ENCODE data around the gene ETV1.
A peak's percentile ranks its signal among the peaks of the same experiment; 100 is the strongest.

Gene ETV1

DNA sequence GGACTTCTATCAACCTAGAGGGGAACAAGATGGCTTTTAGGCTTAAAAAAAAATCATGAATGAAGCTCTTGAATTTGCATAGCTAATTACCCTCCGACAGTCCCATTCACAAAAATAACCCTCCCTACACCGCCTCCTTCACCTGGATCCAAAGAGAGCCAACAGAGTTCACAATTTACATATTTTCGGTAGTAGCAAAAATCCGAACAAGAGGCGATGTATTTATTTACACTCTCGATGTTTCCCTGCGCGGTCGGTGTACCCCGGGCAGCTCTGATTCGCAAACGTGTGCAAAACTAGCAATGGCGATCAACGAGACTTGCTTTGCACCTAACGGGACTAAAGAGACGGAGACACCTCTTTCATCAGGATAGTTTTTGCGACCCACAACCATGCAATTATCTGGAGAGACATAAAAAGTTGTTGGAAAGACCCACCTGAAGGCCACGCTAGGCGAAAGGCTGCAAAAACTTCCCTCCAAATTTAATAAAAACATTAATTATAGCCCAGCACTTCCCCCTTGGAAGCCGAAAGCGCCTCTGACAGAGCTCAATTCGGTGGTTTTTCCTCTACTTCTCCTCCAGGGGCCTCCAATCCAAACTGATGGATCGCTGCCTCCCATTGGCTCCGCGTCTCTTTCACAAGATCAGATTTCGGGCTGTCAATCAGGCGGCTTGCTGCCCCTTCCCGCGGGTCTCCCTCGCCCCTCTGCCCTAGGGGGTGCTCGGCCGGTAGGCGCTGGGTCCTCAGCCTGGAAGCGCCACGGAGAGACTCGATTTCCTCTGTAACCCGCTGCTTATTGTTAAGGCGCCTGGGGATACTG lies at the start of gene ETV1:
TSS of gene ETV1 (minus strand) at position 541 of the 823 bp plus-strand sequence. CDS start 614 bp downstream, outside the sequence.
- DNase-seq = no peak

DNA sequence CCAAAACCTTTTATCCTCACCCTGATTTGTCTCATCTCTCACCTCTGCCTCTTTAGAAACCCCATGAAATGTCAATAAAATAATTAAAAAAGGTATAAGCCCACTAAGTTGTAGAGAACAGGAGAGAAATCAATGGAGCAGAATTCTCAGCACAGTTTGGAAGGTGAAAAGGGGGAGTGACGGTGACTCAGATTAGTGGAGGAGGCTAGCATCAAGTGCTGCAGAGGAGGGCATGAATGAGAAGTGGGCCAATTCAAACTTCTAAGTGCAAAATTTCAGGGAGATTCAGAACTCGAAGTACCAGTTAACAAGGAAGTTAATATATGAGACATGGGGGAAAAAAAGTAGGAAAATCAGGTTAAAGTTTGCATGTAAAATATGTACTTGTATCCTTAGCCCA lies 34.9 kb upstream of the ETV1 start:
- no peak for DNase-seq

DNA sequence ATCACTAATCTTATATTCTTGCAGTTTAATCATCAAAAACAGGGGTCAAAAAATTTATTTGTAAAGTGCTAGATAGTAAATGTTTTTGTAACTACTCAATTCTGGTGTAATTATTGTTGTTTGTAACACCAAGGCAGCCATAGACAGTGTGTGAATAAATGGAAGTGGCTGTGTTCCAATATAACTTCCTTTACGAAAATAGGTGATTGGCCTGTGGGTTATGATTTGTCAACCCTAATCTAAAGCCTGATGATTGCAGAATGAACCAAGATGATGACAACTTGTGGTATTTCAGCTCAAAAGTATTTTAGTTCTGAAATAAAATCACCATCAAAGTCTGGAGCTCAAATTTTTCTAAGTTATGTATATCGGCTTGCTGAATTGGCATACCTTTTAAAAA lies 34.4 kb upstream of the ETV1 start:
- no peak for DNase-seq

DNA sequence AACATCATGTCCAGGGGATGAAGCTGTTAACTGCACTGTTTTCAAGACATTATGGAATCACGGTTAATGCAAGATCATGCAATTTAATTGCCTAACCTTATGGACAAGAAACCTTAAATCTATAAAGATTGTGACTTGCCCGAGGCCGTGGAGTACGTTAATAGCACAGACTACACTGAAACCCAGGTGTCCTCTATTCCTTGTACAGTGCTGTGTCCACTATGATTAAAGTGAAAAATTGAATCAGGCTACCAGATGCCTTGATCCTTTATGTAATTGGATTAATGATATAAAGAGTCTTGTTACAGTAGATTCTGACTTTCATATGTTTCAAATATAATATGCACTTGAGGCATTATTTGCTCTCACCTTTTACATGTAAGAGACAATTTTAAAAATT lies 33.9 kb upstream of the ETV1 start:
- DNase-seq = no peak

DNA sequence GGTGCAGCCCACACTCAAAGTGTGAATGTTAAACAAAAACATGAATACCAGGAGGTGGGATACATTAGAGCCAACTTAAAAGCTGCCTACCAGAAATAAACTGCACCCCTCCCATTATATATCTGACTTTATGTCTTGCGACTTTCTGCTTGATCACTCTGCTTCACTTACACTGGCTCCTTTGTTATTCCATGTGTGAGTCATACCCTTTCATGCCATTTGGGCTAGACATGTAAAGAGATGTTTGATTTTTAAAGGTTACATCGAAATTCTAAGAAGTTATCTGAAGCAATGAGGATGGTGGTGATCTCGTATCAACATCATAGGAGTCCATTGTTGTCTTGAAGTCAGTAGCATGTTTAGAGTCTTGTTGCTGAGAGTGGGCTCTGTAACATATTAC lies 31.6 kb upstream of the ETV1 start:
- DNase-seq = no peak

DNA sequence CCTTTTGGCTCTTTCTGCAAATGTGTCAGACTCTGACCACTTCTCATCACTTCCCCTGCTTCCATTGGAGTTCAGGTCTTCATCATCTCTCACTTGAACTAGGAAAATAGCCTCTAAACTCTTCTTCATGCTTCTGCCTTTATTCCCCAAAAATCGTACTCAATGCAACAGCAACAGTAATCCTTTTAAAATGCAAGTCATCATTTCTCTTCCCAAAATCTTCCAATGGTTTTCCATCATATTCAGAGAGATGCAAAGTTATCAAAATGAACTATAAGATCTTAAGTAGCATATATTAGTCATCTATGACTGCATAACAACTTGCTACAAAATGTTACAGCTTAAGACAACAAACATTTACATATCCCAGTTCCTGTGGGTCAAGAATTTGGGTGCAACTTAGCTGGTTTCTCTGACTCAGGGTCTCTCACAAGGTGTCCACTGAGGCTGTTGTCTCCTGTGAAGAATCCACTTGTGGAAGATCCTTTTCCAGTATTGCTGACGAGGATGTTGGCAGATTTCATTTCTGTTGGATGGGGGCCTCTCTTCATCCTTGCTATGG lies 31.0 kb upstream of the ETV1 start:
- DNase-seq = no peak

DNA sequence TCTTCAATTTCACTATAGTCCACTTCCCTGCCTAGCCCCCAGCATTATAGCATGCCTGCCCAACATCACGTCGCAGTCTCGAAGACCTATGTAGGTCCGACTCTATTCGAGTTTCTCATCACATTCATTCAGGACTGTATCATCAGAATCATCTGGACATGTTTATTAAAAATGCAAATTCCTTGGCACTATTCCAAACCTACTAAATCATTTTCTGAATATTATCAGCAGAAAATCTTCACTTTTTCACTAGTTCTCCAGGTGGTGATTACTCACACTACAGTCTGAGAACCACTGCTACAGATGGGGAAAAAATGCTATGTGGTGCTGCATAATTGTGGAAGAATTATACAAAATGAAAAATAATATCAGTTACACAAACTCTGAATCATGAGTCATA lies 29.3 kb upstream of the ETV1 start:
- DNase-seq = no peak

DNA sequence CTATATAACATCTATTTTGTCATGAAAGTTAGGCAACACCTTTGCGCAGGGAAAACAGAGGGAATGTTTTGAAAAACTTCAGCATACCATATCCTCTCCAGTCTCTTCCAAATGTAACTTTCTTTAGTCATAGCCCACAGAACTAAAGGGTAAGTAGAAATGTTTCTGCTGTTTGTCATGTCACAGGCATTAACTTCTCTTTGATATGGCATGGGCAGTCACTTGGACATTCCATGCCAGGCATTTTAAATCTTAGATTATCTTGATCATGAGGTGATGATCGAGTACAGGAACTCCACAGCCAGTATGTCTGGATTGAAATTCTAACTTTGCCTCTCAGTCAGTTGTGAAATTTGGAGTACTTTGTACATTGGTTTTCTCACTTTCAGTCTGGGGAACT lies 27.5 kb upstream of the ETV1 start:
- no peak for DNase-seq

DNA sequence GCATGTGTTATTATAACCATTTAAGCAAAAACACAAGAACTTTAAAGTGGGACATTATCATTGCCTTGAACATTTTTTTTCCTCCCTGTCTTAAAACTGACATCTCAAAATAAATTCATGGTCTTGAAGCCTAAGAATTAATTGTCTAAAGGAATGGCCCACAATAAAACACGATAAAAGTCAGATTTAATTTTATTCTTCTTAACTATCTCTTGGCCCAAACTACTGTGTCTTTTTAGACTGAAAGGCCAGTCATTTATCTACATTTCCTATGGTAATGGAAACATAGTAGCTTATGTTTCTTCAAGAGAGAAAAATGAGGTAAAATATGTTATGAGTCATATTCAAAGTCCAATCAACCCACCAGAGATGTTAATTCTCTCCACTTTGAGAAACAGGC lies 24.4 kb upstream of the ETV1 start:
- DNase-seq = no peak

DNA sequence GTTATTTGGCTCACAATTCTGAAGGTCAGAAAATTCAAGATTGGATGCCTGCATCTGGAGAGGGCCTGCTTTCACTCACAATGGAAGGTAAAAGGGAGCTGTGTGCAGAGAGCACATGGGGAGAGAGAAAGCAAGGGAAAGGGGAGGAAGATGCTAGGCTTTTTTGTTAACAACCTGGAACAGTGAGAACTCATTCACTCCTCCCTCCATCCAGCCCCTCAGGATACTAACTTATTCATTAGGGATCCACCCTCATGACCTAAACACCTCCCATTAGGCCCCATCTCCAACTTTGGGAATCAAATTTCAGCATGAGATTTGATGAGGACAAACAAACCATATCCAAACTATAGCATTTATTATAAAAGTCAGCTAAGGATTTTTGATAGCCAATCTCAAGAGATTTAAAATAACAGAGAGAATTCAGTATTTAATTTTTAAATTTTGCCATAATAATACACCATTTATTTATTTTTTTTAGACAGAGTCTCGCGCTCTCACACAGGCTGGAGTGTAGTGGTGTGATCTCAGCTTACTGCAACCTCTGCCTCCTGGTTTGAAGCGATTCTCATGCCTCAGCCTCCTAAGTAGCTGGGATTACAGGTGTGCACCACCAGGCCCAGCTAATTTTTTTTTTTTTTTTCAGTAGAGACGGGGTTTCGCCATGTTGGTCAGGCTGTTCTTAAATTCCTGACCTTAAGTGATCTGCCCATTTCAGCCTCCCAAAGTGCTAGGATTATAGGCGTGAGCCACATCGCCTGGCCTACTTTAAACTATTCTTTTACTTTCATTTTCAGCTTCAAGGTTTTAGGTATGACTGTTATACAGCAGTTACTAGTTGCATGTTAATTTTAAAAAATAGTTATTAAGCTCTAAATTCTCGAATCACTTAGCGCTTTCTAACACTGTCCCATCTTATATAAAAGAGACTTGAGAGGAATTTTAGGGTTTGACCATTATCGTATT lies 20.3 kb upstream of the ETV1 start:
- no peak for DNase-seq

DNA sequence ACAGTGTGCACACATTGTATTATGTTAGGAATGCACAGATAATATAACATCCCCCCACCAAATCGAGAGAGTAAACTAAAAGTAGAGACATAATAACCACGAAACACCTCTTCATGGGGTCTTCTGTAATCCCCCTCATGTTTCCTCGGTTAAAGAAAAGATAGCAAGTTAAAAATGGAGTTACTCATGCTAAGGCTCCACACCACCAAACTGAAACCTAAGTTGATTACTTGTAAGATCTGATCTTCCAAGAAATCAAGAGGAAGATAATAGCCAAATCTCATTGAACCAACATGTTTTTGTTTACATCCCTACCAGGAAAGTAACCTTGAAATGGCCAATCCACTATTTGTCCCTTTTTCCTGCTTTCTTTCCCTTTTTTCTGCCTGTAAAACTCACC lies 11.7 kb upstream of the ETV1 start:
- no peak for DNase-seq

DNA sequence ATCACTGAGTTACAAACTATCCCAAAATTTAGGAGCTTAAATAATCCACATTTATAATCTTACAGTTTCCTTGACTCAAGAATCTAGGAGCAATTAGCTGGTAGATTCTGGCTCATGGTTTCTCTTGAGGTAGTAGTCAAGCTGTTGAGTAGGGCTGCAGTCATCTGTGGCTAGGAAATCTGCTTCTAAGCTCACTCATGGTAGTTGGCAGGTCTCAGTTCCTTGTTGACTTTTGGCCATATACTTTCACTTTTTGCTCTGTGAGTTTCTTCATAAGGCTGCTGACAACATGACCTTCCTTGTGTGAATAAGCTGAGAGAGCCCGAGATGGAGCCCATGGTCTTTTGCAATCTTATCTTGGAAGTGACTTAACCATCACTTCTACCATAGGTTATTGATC lies 10.8 kb upstream of the ETV1 start:
- DNase-seq = no peak

DNA sequence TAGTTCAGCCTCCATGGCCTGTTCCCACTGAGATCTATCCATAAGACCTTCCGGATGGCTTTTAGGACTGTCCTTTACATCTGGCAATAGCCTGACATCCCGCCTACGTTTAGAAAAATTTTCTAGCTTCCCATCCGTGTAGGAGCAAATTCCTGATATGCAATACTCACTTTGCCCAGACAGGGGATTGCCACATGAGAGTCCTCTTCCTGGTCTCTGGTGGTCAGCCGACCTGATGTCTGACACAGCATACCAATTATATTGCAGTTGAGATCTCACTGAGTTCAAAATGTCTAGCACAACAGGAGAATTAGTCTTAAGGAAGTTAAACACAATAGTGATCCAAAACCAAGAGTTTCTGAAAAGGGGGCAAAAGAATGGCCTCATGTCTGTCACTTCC lies 9.4 kb upstream of the ETV1 start:
- DNase-seq = no peak

DNA sequence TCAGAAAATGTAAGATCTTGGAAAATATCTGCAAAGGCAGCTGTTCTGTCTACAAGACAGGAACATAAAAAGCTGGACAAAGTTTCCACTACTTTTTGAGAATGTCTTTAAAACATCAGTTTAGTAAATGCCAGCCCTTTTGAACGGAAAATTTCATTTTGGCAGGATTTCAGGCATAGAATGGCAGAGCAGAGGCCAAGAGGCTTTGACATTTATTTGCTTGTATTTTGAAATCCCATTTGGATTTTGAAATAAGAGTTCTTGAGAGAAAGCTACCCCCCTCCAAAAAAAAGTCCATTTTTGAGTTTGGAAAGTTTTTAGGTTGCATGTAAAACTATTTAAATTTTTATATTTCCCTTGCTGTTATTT lies 3.1 kb upstream of the ETV1 start:
- no peak for DNase-seq

DNA sequence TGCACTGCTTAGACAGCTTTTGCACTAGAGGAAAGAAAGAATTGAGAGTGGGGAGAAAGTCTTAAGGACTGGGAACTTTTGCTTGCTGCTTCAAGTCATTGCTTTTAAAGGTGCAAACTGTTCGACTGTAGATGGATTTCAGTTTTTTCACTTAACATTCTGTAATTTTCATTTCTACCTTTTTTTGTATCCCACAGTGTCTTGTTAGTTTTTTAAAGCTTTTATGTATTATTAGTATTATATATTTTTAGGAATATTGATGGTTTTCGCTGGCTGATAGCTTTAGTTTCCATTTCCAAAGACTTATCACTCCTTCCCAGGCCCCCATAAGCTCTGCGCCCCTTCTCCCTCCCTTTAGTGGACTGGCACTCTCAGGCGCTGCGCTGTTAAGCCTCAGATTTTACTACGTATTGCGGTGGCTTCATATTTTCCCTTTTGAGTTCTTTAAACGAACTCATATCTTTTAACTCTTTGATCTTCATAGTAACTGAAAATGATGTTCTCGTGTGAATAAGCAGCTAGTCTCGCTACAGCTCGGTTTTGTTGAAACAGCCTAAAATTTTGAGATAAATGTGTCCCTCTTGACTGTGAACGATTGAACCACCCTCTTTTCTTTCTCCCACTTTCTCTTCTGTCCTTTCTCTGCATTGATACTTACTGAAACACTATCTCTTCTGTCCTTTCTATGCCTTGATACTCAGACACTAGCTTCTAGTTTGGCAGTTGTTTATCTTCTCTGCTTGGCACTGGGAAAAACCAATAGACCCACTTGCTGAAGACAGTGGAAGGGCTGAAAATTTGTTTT lies 2.5 kb upstream of the ETV1 start:
- DNase-seq = no peak

DNA sequence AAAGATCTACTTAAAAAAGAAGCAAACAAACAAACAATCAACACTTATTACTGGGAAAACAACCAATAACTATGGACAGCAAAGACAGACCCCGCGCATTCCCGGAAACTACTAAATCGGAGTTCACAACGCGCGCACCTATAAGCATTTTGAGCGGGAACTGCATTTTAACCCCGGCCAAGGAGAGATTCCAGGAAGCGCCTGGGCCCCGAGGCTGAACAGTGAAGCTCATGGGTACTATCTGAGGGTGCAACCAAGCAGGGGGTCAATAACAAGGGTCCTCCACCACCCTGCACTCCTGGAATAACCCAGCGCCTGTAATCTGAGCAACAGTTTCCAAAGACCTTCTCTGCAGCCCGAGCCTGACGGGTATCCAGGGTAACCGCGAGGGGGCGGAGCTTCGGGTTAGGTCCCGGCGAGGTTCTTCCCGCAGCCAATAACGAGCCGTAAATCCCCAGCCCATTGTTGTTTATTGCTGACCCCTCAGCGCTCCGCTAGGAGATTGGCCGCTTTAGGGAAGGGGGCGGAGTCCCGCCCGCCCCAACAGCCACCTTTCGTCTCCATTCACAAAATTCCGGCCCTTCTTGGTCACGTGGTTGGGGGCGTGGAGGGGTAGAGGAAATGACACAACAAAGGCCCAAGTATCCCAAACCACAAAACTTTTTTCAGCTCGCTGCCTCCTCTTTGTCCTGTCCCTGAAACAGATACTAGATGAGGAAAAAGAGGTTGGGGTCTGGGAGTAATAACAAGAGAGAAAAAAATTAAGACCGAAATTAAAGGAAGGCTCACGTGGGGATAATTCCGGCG lies 1.7 kb upstream of the ETV1 start:
- peak; percentile 52 for DNase-seq

DNA sequence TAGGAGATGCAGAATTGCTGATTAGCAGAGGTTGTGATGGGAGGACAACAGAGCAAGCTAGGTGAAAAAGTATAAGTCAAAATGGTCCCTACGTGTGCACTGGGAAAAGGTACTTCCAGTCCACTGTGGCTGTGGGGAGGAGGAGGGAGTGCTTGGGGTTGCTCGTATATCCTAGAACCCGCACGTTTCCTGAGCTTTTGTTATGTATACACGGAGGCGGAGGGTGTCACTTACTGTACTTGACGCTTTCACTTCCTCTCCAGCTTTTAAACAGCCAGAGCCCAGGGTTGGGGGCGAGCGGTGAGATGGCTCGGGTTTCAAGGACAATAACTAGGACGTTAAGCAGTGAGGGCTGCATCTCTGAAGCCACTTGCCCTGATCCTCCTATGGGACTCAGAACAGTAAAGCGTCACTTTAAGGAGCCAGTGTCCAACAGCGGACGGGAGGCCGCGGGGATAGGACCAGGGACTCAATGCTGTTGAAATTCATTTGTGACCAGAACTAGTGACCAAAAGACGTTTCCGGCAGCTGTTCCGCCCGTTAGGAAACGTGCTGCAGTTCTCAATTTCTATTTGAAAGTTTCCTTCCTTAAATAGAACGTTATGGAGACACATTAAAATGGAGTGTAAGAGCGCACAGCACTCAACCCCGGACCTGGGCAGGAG lies 985 bp upstream of the ETV1 start:
- DNase-seq = no peak

DNA sequence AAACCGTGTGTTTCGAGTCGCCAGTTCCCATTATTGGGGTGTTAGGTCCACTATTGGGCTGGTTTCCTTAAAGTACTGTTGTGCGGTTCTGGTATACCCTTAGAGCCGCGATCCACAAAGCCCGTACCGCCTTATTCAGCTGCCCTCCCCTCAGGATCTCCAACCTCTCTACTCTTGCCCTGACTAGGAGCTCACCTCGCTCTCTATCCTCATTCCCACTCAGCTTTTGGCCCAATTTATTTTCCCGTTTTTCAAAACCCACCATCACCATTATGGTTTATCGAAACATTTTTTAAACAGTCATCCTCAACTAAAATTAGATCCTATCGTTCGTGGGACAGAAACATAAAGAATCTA lies 461 bp upstream of the ETV1 start:
- no peak for DNase-seq

DNA sequence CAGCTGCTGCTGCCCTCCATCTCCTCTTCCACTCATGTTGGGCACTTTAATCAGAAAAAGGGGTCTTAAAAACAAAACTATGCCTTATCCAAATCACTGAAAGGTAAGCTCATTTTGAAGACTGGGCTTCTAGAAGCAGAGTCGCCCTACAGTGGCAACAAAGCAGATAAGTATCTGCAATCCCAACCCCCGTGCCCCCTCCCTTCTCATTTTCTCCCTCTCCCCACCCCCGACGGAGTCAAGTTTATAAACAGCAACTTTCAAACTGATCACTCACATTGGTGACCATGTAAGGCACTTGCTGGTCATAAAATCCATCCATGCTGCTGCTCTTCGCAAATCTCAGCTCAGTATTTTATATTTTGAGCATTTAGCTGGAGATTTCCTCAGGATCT lies 738 bp downstream of the ETV1 start:
- no peak for DNase-seq

DNA sequence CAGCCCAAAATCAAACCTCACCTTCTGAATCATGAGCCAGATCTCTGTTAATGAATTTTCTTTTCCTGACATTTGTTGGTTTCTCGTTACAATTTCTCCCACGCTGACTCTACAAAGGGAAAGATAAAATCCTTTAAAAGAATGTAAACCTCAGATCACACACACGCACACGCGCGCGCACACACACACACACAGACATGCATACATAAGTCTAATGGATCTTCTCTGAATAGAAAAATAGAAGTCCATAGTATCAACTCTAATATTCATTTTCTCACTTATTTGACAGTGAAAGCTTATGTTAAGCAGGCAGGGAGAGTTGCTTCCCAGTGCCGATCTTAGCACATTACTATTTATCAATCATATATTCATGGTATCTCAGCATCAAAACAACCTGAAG lies 1.4 kb downstream of the ETV1 start:
- DNase-seq = no peak

DNA sequence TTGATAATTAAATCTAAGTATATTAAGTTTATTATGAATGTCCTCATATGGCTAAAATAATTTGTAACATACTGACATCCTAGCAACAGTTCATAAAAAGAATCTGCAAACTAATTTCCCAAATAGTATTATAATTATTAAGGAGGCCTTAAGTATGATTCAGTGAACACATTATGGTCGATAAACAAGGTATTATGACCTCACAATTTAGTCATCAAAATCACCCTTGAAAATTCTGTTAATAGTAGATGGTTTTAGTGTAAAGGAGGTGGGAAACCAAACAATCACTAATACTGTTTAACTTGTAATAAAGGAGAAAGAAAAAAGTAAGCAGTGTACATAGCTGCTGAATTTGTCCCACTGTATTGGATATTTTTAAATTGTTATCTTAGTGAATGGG lies 2.1 kb downstream of the ETV1 start:
- no peak for DNase-seq

DNA sequence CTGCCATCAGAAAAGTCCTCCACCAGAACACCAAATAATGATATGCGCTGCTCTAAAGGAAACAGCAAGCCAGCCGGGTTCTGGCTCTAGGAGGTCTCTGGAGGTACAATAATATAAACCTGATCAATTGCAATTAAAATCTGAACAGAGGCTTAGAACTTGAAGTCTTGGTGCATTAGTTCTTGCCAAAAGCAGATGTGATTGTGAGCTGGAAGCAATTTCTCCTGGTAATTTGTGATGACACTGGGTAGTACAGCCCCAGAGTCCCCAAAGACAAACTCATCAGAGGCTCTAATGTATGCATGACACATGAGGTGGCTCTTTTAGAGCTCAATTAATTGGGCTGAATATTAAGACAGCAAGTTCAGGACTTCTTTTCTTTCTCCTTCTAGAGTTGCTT lies 3.3 kb downstream of the ETV1 start:
- no peak for DNase-seq

All from stimulated activated CD4-positive, alpha-beta T cell treated with anti-CD3 and anti-CD28 coated beads, Interleukin-1b, Interleukin-23, amount 100 ng/mL, for 48 hours (primary cell).